ENCODE data around the gene LRBA.

GRCh38 chr4:151012376-151012775 is 2.7 kb downstream of the LRBA start:
- TF ChIP-seq CTCF (conservative IDR thresholded peaks at IDR 0.05 in 1 of 2, IDR thresholded peaks at IDR 0.05 in 1 of 2; ENCODE audit: low read depth in 1 of 2, low read length in 2 of 2), result no peak
- TF ChIP-seq EZH2 (IDR thresholded peaks at IDR 0.05; ENCODE audit: low read length, missing control alignments), result no peak

Measured in fibroblast of lung (primary cell).